HEK293 (cell line): ENCODE measurements around the gene CCDC63.

ENCODE experiments used
- CTCF ChIA-PET: fragments of 350-600 bp; formaldehyde crosslinking; extraction: SDS; loops from one replicate; lab custom pipeline; 2021; ENCODE audit warnings: antibody characterized with exemption; lab: Yijun Ruan, JAX
- POLR2A ChIA-PET: fragments of 300-600 bp; formaldehyde crosslinking; extraction: SDS; loops from one replicate; lab custom pipeline; 2020; ENCODE audit warnings: antibody characterized with exemption, inconsistent platforms; lab: Yijun Ruan, JAX
- H3K27ac ChIP-seq: fragments of 200-500 bp; sonication (Bioruptor generic); 2 replicates; pipeline ENCODE4 v1.5.1; 2014; ENCODE audit warnings: low read depth, low read length, control low read depth, inconsistent platforms; ENCODE audit errors: extremely low read depth
- H3K36me3 ChIP-seq, 2 experiments: fragments of 200-500 bp in 1 of 2; sonication (Bioruptor generic) in 1 of 2; 1 replicate in 1 of 2; 2 replicates in 1 of 2; pipeline ENCODE4 v1.5.1; 2014 to 2017; ENCODE audit warnings: inconsistent platforms in 2 of 2, low read length in 2 of 2; ENCODE audit not compliant: control insufficient read depth in 2 of 2, insufficient read depth in 1 of 2
- H3K4me1 ChIP-seq: fragments of 200-500 bp; sonication (Bioruptor generic); 2 replicates; pipeline ENCODE4 v1.5.1; 2014; ENCODE audit warnings: mild to moderate bottlenecking, low read length, inconsistent platforms; ENCODE audit not compliant: control insufficient read depth, insufficient read depth
- H3K4me3 ChIP-seq: 2 replicates; pipeline ENCODE4 v1.5.1; 2011; ENCODE audit warnings: low read depth, mild to moderate bottlenecking, control low read depth, low read length, moderate library complexity
- H3K9me3 ChIP-seq: fragments of 200-500 bp; sonication (Bioruptor generic); 2 replicates; pipeline ENCODE4 v1.5.1; 2014; ENCODE audit warnings: low read depth, low read length, inconsistent platforms; ENCODE audit not compliant: control insufficient read depth, insufficient read depth
- GLI4 ChIP-seq: fragments of 450-650 bp; formaldehyde crosslinking; IDR thresholded peaks from 2 replicates; pipeline ENCODE4 v1.5.1; 2016; ENCODE audit warnings: missing biosample characterization, missing genetic modification characterization
- GLIS2 ChIP-seq: fragments of 450-650 bp; formaldehyde crosslinking; IDR thresholded peaks from 2 replicates; pipeline ENCODE4 v1.5.1; 2016; ENCODE audit warnings: missing biosample characterization, missing genetic modification characterization
- HOXD13 ChIP-seq: sonication (generic); formaldehyde crosslinking; IDR thresholded peaks from 2 replicates; pipeline ENCODE4 v1.8.0; 2022; ENCODE audit warnings: missing genetic modification reagents, borderline replicate concordance
- RBAK ChIP-seq: fragments of 450-650 bp; formaldehyde crosslinking; IDR thresholded peaks from 2 replicates; pipeline ENCODE4 v1.5.1; 2016; ENCODE audit warnings: missing biosample characterization, missing genetic modification characterization
- SALL2 ChIP-seq: fragments of 450-650 bp; formaldehyde crosslinking; IDR thresholded peaks from 2 replicates; pipeline ENCODE4 v1.5.0; 2017; ENCODE audit warnings: missing biosample characterization, mild to moderate bottlenecking, missing genetic modification characterization, borderline replicate concordance
- SCRT2 ChIP-seq: fragments of 450-650 bp; formaldehyde crosslinking; IDR thresholded peaks from 2 replicates; pipeline ENCODE4 v1.5.1; 2016; ENCODE audit warnings: missing biosample characterization, missing genetic modification characterization
- ZBTB8A ChIP-seq: fragments of 450-650 bp; formaldehyde crosslinking; IDR thresholded peaks from 2 replicates; pipeline ENCODE4 v1.5.1; 2016; ENCODE audit warnings: missing biosample characterization, missing genetic modification characterization
- ZFP69B ChIP-seq: fragments of 450-650 bp; formaldehyde crosslinking; IDR thresholded peaks from 2 replicates; pipeline ENCODE4 v1.5.1; 2016; ENCODE audit warnings: missing biosample characterization, missing genetic modification characterization
- ZNF112 ChIP-seq: fragments of 450-650 bp; formaldehyde crosslinking; IDR thresholded peaks from 2 replicates; pipeline ENCODE4 v1.5.0; 2017; ENCODE audit warnings: missing biosample characterization, missing genetic modification characterization
- ZNF148 ChIP-seq: fragments of 450-650 bp; formaldehyde crosslinking; IDR thresholded peaks from 2 replicates; pipeline ENCODE4 v1.5.0; 2017; ENCODE audit warnings: missing biosample characterization, missing genetic modification characterization, borderline replicate concordance
- ZNF155 ChIP-seq: fragments of 450-650 bp; formaldehyde crosslinking; IDR thresholded peaks from 2 replicates; pipeline ENCODE4 v1.5.1; 2016; ENCODE audit warnings: missing biosample characterization, missing genetic modification characterization
- ZNF157 ChIP-seq: fragments of 450-650 bp; formaldehyde crosslinking; IDR thresholded peaks from 2 replicates; pipeline ENCODE4 v1.5.1; 2016; ENCODE audit warnings: missing biosample characterization, missing genetic modification characterization
- ZNF18 ChIP-seq: fragments of 450-650 bp; formaldehyde crosslinking; IDR thresholded peaks from 2 replicates; pipeline ENCODE4 v1.5.1; 2016; ENCODE audit warnings: missing biosample characterization, missing genetic modification characterization
- ZNF23 ChIP-seq: fragments of 450-650 bp; formaldehyde crosslinking; IDR thresholded peaks from 2 replicates; pipeline ENCODE4 v1.5.1; 2016; ENCODE audit warnings: missing biosample characterization, missing genetic modification characterization, borderline replicate concordance
- ZNF248 ChIP-seq: fragments of 450-650 bp; formaldehyde crosslinking; IDR thresholded peaks from 2 replicates; pipeline ENCODE4 v1.5.1; 2017; ENCODE audit warnings: missing biosample characterization, missing genetic modification characterization
- ZNF510 ChIP-seq: fragments of 450-650 bp; formaldehyde crosslinking; IDR thresholded peaks from 2 replicates; pipeline ENCODE4 v1.5.1; 2018; ENCODE audit warnings: mild to moderate bottlenecking, missing genetic modification characterization, missing biosample characterization; ENCODE audit not compliant: insufficient replicate concordance
- ZNF513 ChIP-seq: fragments of 450-650 bp; IDR thresholded peaks from 2 replicates; pipeline ENCODE4 v1.5.1; 2018; ENCODE audit warnings: missing biosample characterization, missing genetic modification characterization
- ZNF529 ChIP-seq: fragments of 450-650 bp; formaldehyde crosslinking; IDR thresholded peaks from 2 replicates; pipeline ENCODE4 v1.5.1; 2017; ENCODE audit warnings: missing genetic modification characterization, missing biosample characterization; ENCODE audit not compliant: insufficient replicate concordance
- ZNF530 ChIP-seq: fragments of 450-650 bp; formaldehyde crosslinking; IDR thresholded peaks from 2 replicates; pipeline ENCODE4 v1.5.1; 2016; ENCODE audit warnings: low read depth, missing biosample characterization, missing genetic modification characterization
- ZNF621 ChIP-seq: fragments of 450-650 bp; formaldehyde crosslinking; IDR thresholded peaks from 2 replicates; pipeline ENCODE4 v1.5.1; 2017; ENCODE audit warnings: missing biosample characterization, missing genetic modification characterization
- ZNF629 ChIP-seq: fragments of 450-650 bp; formaldehyde crosslinking; IDR thresholded peaks from 2 replicates; pipeline ENCODE4 v1.5.1; 2017; ENCODE audit warnings: missing biosample characterization, missing genetic modification characterization
- ZNF654 ChIP-seq: fragments of 450-650 bp; formaldehyde crosslinking; IDR thresholded peaks from 2 replicates; pipeline ENCODE4 v1.5.1; 2016; ENCODE audit warnings: low read depth, missing biosample characterization, missing genetic modification characterization

The CCDC63 gene

GRCh38 chr12:110937104-110937641 lies 90.4 kb downstream of the CCDC63 start (continued):
- TF ChIP-seq RBAK (tag by site-specific recombination) (no peak), ZNF629 (no peak), ZNF112 (tag by site-specific recombination) (no peak), GLIS2 (tag by site-specific recombination) (no peak), ZNF23 (tag by site-specific recombination) (no peak), ZNF513 (tag by site-specific recombination) (no peak), SALL2 (tag by site-specific recombination) (no peak), ZNF654 (tag by site-specific recombination) (peak; percentile 86), ZNF148 (tag by site-specific recombination) (no peak), ZNF510 (tag by site-specific recombination) (no peak), ZBTB8A (tag by site-specific recombination) (0 out of 2 replicates have a peak, but pooled peaks have one; percentile 16), ZNF248 (no peak), ZNF621 (tag by site-specific recombination) (no peak), ZNF155 (tag by site-specific recombination) (no peak), HOXD13 (no peak), SCRT2 (tag by site-specific recombination) (no peak), GLI4 (tag by site-specific recombination) (no peak), ZNF529 (tag by site-specific recombination) (no peak), ZNF157 (tag by site-specific recombination) (no peak), ZFP69B (no peak)

GRCh38 chr12:110940296-110940695 lies 93.5 kb downstream of the CCDC63 start:
- CTCF ChIA-PET, result interaction anchor here (0.6 kb wide), 1 partner anchor 95 kb away, joined by 3 read pairs; no protein-coding TSS in a partner anchor
- Histone ChIP-seq H3K9me3 (no peaks in the 10 kb centered on the region), H3K27ac (no peak overlapping the region), H3K4me3 (no peak overlapping the region), H3K4me1 (no peaks in the 10 kb centered on the region), H3K36me3 (no peaks in the 10 kb centered on the region)
- TF ChIP-seq ZNF530 (tag by site-specific recombination) (no peak), ZNF18 (tag by site-specific recombination) (0 out of 2 replicates have a peak, but pooled peaks have one; percentile 15)
- POLR2A ChIA-PET, result no interaction called here
